ENCODE data around the gene GRB10.
A peak's percentile ranks its signal among the peaks of the same experiment; 100 is the strongest.

Gene GRB10

DNA sequence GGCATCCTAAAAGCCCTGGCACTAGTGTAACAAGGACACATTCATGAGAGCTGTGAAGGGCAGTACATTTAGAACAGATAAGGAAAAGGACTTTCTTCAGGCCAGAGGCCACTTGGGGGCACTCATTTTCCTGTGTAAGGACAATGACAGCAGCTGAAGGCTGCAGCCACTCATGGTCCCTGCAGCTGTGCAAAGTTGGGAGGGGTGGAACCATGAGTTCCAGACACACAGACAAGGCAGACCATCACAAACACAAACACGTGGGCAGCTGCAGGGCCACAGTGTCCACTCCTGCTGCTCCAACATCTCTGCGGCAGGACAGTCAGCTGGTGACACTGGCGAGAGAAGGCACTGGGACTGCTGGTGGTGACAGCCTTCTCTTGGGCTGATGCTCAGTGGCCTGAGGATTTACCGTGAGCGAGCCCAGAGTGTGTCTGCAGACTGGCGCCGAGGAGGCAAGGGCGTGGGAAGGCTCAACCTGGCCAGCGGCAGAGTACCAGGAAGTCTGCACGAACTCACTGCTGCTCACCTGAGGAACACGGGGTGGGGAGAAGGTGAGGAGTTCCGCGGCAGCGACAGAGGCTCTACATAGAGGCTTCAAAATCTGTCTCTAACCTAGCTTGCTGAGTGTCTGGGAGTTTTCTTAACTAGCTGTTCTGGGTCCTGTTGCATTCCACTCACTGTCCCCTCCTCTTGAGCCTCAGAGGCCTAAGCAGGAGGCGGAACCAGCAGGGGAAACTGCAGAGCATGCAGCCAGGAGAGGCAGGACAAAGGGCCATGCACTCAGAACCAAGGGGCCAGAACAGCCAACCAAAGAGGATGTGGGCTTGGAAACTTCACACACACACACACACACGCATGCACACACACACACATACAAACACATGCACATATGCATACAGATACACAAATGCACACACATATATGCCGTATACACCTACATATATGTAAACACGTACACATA lies 141.0 kb downstream of the GRB10 start:
- DNase-seq, result no peak
- in situ Hi-C loops (cut with HindIII; ENCODE audit: low pct_ligation_motif_present, low pct_unique_long_range_greater_than_20kb, low sequenced_read_pairs), result no loop called here

DNA sequence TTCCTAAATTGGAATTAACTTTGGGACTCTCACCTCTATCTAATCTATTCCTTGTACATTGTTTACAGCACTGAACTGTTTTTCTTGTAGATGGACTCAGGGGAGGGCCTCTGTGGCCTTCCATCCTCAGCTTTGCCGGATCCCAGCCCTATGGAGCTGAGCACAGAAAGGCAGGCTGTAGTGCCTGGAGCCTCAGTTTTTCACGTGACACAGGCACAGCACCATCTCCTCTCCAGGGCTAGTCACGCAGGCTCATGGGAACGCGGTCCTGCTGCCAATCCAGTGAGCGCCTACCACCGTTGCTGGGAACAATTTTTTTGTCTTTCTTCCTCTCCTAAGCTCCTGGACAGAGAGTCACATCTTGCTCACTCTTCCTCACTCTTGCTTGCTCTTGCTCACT lies 141.9 kb downstream of the GRB10 start:
- no peak for DNase-seq
- in situ Hi-C loops (cut with HindIII; ENCODE audit: low pct_ligation_motif_present, low pct_unique_long_range_greater_than_20kb, low sequenced_read_pairs), result no loop called here

DNA sequence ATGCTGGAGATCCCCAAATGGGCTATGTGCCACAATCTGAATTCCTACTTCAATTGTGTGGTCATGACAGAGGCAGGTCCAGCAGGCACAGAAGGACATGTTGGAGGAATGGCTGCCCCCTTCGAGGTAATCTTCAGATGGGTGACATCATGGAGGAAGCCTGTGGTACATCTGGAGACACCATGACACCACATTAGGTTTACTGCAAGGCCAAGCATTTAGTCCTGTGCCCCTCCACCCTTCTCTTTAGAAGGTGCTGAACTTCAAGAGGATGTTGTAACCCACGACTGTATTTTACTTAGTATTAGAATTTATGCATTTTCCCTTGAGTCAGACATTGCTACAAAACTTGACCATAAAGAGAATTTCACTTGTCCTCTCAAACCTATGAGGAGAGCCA lies 142.4 kb downstream of the GRB10 start:
- in situ Hi-C loops (cut with HindIII; ENCODE audit: low pct_ligation_motif_present, low pct_unique_long_range_greater_than_20kb, low sequenced_read_pairs), result no loop called here
- DNase-seq, result no peak

DNA sequence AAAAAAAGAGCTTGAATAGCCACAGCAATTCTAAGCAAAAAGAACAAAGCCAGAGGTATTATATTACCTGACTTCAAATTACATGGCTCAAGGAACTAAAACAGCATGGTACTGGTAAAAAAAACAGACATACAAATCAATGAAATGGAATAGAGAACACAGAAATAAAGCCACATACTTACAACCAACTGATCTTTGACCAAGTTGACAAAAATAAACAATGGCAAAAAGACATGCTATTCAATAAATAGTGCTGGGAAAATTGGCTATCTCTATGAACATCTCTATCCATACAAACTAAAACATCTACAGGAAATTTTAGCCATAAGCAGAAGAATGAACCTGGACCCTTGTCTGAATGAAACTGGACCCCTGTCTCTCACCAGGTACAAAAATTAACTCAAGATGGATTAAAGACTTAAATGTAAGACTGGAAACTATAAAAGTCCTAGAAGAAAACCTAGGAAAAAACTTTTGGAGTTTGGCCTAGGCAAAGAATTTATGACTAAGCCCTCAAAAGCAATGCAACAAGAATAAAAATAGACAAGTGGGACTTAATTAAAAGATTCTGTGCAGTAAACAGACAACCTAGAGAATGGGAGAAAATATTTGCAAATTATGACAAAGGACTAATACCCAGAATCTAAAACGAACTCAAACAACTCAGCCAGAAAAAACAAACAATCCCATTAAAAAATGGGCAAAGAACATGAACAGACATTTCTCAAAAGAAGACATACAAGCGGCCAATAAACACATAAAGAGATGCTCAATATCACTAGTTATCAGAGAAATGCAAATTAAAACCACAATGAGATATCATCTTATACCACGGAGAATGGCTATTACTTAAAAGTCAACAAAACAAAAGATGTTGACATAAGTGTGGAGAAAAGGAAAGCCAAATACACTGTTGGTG lies 144.7 kb downstream of the GRB10 start:
- DNase-seq, result no peak
- in situ Hi-C loops (cut with HindIII; ENCODE audit: low pct_ligation_motif_present, low pct_unique_long_range_greater_than_20kb, low sequenced_read_pairs), result no loop called here

GRCh38 chr7:50634378-50634777 lies 148.3 kb downstream of the GRB10 start:
- DNase-seq, result no peak
- in situ Hi-C loops (cut with HindIII; ENCODE audit: low pct_ligation_motif_present, low pct_unique_long_range_greater_than_20kb, low sequenced_read_pairs), result no loop called here

DNA sequence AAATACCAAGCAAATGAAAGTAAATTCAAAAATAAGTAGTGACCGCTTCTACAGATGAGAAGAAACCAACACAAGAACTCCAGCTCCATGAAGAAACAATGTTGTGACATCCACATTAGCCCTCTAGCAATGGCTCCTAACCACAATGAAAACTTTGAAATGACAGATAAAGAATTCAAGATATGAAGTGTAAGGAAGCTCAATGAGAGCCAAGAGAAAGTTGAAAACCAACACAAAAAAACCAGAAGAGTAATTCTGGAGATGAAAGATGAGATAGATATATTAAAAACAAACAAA lies 149.3 kb downstream of the GRB10 start:
- no peak for DNase-seq

DNA sequence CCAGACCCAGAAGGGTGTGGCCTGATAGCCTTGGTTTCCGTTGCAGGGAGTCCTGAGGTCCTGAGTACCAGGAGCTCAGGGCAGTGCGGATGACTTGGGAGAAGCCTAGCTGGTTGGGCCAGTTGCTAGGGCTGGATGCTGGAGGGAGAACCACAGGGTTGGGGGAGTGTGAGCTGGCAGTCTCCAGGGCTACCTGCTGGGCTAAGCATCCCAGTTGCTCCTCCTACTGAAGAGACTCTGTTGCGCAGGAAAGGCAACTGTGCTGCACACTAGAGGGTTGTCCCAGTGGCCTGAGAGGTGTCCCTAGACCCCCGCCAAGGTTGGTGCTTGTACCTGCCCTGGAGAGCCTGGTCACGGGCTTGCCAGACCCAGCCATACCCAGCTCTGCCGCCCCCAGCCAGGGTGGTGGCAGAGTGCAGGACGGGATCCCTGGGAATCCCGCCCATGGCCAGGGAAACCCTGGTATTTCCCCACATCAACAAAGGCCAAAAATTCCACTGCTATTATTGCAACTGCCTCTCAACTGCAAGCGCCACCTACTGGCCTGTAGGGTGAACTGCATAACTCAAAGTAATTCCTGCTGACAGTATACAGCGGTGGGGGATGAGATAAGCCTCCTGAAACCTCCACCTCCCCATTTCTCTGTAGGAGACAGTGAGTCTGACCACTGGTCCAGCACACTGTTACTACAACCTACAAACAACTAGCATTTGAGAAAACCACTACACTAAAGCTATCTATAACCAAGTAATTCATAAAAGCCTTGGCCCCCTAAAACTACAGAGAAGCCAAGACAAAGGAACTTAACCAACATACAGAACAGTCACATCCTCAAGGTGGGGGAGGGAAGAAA lies 149.9 kb downstream of the GRB10 start:
- peak; percentile 72 for DNase-seq
- in situ Hi-C loops (cut with HindIII; ENCODE audit: low pct_ligation_motif_present, low pct_unique_long_range_greater_than_20kb, low sequenced_read_pairs), result no loop called here

More for the DNA sequence above, 149.3 kb downstream of the GRB10 start:
- in situ Hi-C loops (cut with HindIII; ENCODE audit: low pct_ligation_motif_present, low pct_unique_long_range_greater_than_20kb, low sequenced_read_pairs), result no loop called here

DNA sequence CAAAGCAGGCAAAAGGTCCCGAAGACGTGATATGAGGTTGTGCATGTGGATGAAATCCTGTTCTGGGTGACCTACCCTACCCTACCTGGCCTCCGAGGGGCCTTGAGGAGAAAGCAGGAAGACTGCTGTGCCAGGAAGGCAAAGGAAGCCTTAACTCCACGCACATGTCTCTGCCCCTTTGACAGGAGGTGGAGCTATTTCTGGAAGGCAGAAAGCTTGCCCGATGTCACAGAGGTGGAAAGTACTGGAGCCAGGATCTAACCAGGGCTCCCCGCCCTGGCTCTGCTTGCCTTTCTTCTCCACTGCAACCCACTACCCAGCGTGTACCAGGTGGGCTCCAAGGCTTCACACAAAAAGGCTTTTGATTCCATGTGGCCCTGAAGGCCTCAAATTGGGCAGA lies 151.1 kb downstream of the GRB10 start:
- no peak for DNase-seq
- in situ Hi-C loops (cut with HindIII; ENCODE audit: low pct_ligation_motif_present, low pct_unique_long_range_greater_than_20kb, low sequenced_read_pairs), result no loop called here

- in situ Hi-C loops (cut with HindIII; ENCODE audit: low pct_ligation_motif_present, low pct_unique_long_range_greater_than_20kb, low sequenced_read_pairs), result no loop called here
- DNase-seq, result no peak
These were observed 151.6 kb downstream of the GRB10 start for GRCh38 chr7:50631100-50631499.

GRCh38 chr7:50629238-50629901 lies 153.3 kb downstream of the GRB10 start:
- in situ Hi-C loops (cut with HindIII; ENCODE audit: low pct_ligation_motif_present, low pct_unique_long_range_greater_than_20kb, low sequenced_read_pairs), result no loop called here
- DNase-seq, result no peak

DNA sequence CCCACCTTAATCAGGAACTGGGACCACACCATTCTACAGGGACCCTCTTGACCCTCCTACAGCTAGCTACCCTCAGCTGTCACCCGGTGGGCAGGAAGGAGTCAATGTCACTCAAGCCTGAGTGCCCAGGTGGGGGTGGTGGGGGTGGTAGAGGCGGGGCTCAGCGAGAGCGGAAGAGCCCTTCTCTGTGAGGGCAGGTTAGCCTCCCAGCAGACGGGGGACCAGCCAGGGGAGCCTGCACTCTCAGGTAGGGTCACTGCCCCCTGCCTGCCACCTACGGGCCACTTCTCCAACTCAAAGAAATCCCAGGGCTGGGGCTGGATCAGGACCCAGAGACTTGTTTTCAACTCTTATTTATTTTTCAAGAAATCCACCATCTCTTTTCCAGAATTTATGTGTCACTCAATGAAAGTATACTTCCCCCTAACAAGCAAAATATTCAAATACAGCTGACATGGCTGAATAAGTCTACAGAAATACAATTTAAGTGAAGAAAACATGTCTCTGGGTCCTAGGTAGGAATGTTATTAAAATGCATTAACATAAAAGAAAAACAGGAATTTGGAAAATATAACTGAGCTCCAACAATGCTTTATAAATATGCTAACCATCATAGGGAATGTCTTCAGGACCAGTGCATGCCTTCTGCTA lies 154.1 kb downstream of the GRB10 start:
- DNase-seq, result no peak
- in situ Hi-C loops (cut with HindIII; ENCODE audit: low pct_ligation_motif_present, low pct_unique_long_range_greater_than_20kb, low sequenced_read_pairs), result no loop called here

GRCh38 chr7:50627824-50628361 lies 154.8 kb downstream of the GRB10 start:
- no peak for DNase-seq
- in situ Hi-C loops (cut with HindIII; ENCODE audit: low pct_ligation_motif_present, low pct_unique_long_range_greater_than_20kb, low sequenced_read_pairs), result no loop called here

DNA sequence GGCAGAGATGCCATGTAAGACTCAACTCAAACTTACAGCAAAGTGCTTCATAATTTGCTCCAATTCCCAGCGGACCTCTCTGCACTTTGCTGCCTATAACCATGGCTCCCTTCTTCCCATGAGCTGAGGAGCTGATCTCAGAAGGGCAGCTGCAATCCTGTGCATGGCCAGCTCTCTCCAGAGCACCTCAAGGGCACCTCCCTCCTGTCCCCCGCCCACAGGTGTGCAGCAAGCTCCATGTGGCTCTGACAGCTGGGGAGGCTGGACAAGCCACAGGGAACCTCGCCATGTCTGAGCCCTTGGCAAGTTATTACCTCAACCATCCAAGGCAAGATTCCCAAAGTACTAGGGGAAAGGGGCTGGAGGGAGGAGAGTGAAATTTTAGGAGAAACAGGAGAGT lies 156.4 kb downstream of the GRB10 start:
- no peak for DNase-seq
- in situ Hi-C loops (cut with HindIII; ENCODE audit: low pct_ligation_motif_present, low pct_unique_long_range_greater_than_20kb, low sequenced_read_pairs), result no loop called here

DNA sequence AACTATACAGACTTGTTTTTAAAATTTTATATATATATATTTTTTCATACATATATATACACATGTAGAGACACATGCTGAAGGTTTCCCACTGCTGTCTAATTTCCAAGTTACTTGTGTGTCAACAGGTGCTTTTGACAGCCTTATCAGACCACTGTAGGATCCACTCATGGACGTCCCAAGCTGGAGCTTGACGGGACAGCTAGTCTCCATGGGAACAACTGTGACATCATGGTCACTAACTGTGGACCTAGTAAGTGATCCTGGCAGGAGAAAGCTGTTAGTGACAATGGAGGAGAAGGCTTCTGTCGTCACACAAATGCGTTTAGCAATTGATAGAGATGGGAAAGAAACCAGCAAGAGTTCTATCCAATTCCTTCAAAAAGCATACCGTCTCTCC lies 157.3 kb downstream of the GRB10 start:
- DNase-seq, result no peak

DNA sequence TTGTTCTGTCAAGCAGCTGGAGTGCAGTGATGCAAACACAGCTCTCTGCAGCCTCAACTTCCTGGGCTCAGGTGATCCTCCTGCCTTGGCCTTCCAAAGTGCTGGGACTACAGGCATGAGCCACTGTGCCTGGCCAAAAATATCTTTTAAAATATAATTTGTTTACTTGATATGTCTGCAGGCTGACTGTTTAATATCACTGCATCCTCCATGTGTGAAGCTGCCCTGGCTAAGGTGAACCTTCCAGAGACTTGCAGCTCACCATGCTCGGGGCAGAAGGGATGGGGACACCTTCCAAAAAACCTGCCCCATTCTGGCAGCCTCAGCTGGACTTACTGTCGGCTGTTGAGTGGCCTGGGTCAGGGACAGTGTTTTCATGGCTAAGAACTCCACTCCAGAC lies 159.9 kb downstream of the GRB10 start:
- in situ Hi-C loops (cut with HindIII; ENCODE audit: low pct_ligation_motif_present, low pct_unique_long_range_greater_than_20kb, low sequenced_read_pairs), result no loop called here
- no peak for DNase-seq

More for the DNA sequence above, 157.3 kb downstream of the GRB10 start:
- in situ Hi-C loops (cut with HindIII; ENCODE audit: low pct_ligation_motif_present, low pct_unique_long_range_greater_than_20kb, low sequenced_read_pairs), result no loop called here

DNA sequence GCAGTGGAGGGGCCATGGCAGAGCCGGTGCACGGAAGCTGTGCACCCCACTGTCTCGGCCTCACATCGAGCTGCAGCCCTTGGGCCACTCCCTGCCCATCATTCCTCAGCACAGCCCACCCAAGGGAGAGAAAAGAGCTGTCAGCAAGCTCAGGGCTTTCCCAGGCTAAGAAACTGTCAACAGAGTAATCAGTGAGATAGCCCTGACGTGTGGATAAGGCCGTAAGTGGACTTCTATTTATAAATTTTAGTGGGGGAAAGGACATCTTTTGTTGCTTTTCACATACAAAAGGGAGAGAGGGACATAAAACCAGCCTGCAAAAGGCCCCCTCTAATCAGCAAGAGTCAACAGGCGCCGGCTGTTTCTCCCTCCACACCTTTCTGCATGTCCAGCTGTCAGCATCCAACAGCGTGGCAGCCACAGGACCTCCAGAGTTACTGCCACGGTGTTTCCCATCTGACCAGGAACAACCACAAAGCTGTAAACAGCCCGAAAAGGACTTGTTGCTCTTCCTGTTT lies 160.7 kb downstream of the GRB10 start:
- DNase-seq, result no peak
- in situ Hi-C loops (cut with HindIII; ENCODE audit: low pct_ligation_motif_present, low pct_unique_long_range_greater_than_20kb, low sequenced_read_pairs), result no loop called here

DNA sequence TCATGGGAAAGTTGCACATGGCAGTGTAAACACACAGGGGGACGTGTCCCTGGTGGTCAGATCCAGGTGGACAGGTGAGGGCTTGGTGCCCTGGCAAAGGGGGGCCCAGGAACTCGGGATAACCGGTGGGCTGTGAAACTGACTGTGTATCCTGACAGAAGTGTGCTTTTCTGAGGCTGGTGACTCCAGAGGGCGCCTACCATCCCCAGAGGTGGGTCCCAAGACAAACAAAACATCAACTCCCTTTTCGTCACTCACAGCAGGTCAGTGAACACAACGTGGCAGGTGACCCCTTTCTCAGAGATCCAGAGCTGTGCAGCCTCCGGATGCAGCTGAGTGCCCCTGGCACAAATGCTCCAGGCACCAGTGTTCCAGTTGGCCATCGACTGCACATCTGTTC lies 161.5 kb downstream of the GRB10 start:
- in situ Hi-C loops (cut with HindIII; ENCODE audit: low pct_ligation_motif_present, low pct_unique_long_range_greater_than_20kb, low sequenced_read_pairs), result no loop called here
- no peak for DNase-seq

Measured in ACHN (cell line).